ENCODE results near the gene CRIM1.

The CRIM1 gene

GRCh38 chr2:36445185-36445866 is 89.7 kb downstream of the CRIM1 start:
- no peak overlapping the region for H3K4me3 ChIP-seq (ENCODE audit: low read length)
- DNase-seq (ENCODE audit: low read depth, low spot score), result no peak

- H3K4me3 ChIP-seq (ENCODE audit: low read length), result no peak overlapping the region
- DNase-seq (ENCODE audit: low read depth, low spot score), result no peak
Observed at GRCh38 chr2:36446294-36446693, 90.7 kb downstream of the CRIM1 start.

DNA sequence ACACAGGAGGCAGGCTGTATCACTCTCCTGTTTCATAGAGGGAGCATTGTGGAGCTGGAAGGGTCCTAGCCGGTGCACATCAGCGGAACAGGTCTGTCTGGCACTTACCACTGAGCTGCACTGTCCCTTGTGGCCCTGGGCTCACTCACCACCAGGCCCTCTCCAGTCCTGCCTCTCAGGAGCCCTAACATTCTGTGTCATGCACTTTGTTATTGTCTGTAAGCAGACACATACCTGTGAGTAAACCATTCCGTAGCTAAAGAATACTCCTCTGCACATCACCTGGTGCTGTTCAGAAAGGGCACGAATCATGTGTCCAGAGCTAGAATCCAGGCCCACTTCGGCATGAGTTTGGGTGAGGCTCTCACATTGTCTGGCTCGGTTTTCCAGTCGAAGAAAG is 93.6 kb downstream of the CRIM1 start:
- no peak for DNase-seq (ENCODE audit: low read depth, low spot score)
- H3K4me3 ChIP-seq (ENCODE audit: low read length), result no peak overlapping the region

DNA sequence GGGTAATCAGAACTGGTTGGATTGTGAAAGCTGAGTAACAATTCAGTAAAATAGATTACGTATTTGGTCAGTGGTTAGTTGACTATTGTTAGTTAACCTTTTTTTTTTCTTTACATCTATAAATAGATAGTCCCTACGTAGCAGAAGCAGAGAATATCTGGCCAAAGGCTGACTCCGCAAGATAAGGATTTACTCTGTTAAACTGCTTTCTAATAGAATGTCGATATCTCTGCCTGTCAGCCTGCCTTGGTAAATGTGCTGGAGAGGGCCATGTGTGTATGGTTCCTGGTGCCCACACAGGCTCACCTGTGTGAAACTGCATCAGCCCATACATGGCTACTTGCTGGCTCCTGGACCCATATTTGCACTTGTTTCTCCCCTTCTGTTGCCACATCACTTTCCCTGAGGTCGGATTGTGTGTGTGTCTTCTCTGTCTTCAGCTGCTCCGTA is 94.4 kb downstream of the CRIM1 start:
- H3K4me3 ChIP-seq (ENCODE audit: low read length), result no peak overlapping the region

DNA sequence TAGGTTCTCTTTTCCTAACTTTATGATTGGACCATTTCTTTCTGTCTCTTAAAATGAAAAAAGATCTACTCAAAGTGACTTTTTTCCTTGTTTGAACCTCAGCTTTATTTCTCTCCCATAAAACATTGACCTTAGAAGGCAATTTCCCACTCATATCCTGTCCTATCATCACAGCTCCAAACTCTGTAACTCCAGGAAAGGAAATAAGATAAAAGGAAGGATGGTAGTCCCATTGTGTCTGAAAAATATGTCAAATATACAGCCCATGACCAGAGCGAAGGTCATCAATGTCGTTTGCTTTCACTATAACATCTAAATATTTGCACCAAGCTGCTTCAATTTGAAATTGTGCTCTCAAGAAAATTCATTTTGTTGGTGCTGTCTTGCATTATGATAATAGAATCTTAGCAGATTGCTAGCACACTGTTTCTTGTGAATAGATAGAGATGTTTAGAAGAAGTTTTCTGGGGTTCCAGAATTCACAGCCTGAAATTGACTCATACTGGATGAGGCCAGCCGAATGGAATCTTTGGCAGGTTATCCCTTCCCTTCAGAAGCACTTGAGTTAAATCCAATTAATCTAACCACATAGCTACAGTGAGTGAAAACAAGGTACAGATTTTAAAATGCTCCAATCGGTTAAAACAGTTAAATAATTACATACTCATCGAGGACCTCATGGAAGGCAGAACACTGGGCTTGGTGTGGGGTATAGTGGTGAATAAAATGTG is 95.1 kb downstream of the CRIM1 start:
- no peak for DNase-seq (ENCODE audit: low read depth, low spot score)

More for the DNA sequence above, 94.4 kb downstream of the CRIM1 start:
- DNase-seq (ENCODE audit: low read depth, low spot score), result no peak

DNA sequence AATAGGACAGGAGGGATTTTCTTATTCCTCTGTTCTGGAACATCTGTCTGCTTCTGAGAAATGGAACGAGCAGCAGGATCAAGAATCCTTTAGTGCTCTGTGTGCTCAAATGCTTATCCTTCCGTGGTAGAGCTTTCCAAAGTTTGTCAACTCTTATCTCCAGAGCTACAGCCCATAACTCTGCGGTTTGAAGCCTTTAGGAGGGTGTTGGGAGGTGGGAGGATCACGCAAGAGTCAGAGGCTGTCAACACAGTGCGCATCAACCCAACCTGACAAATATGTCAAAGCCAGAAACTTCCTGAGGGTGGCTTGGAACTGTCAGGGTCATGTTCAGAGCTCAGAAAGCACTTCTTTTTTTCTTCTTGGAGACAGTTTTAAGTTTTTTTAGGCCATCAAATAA is 95.9 kb downstream of the CRIM1 start:
- DNase-seq (ENCODE audit: low read depth, low spot score), result no peak

More for the DNA sequence above, 95.1 kb downstream of the CRIM1 start:
- no peak overlapping the region for H3K4me3 ChIP-seq (ENCODE audit: low read length)

DNA sequence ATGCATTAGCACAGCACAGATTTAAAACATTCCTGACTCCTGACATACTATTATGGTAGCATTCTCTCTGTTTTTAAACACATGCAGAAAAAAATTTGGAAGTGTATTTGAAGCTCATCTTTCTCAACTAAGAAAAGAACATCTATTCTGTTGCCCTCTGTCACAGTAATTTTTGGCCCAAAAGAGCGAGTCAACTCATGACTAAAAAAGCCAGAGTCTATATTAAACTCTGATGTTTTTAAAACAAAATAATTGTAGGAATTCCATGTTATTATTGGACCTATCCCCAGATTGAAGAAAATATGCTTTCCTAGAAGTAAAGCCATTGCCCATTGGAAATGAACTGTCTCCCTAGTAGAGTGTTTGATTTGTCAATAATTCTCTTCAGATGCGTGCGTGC is 96.7 kb downstream of the CRIM1 start:
- no peak for DNase-seq (ENCODE audit: low read depth, low spot score)
- H3K4me3 ChIP-seq (ENCODE audit: low read length), result no peak overlapping the region

More for the DNA sequence above, 95.9 kb downstream of the CRIM1 start:
- H3K4me3 ChIP-seq (ENCODE audit: low read length), result no peak overlapping the region

GRCh38 chr2:36453652-36454051 is 98.1 kb downstream of the CRIM1 start:
- no peak for DNase-seq (ENCODE audit: low read depth, low spot score)
- H3K4me3 ChIP-seq (ENCODE audit: low read length), result no peak overlapping the region

GRCh38 chr2:36455011-36455410 is 99.4 kb downstream of the CRIM1 start:
- no peak for DNase-seq (ENCODE audit: low read depth, low spot score)
- H3K4me3 ChIP-seq (ENCODE audit: low read length), result no peak overlapping the region

GRCh38 chr2:36455788-36456187 is 100.2 kb downstream of the CRIM1 start:
- no peak overlapping the region for H3K4me3 ChIP-seq (ENCODE audit: low read length)
- no peak for DNase-seq (ENCODE audit: low read depth, low spot score)

DNA sequence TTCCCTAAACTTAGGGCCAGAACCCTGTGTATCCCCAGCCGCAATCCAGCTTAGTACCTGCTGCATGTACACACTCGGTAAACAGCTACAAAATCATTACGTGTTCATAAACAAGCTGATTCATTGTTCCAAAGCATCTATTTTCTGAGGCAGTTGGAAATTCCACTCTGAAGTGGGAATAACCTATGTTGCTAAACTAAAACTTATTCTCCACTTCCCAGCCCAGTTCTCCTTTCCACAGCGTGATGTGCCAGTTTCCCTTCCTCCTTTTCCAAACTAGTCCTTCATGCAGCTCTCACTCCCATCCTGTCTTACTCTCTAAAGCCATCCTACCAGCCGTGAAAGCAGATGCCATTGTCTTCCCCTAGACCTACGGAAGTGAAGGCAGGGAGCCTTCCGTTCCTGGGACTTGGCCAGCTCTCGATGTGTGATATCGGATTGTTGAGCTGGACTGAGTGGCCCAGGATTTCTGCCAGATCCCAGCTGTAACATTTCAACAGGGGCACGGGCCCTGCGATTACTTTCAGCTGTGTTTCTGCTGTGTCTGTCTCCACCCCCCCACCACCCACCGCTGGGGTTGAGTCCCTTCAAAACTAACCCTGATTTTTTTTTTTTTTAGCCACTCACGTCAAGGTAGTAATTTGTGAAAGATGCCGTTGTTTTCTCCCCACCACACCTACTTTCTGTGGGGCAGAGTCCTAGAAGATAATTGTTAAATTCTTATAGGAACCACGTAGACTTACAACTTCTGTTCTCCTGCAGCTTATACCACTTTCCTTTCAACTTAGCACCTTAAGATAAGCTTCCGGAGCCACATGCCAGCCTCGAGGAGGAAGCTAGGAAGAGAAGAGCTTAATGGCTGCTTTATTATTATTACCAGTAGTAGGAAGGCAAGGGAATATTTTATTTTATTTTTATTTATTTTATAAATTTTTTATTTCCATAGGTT is 100.9 kb downstream of the CRIM1 start:
- H3K4me3 ChIP-seq (ENCODE audit: low read length), result no peak overlapping the region
- DNase-seq (ENCODE audit: low read depth, low spot score), result no peak

DNA sequence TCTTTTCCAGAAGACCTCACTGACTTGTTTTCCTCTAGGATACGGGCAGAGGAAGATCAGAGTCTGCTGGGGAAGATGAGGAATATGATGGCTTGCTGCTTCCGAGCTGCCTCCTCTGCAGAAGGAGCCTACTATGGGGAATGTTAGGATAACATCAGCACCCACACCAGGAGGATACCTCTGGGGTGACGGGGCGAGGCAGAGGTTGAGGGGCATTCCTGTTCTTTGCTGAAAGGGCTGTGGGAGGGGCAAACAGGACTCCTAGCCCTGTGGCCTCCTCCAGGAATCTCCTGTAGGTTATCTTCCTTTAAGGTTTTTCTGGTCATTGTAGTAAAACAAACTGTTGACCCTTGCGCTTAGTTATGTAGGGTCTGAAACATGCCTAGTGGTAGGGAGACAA is 102.5 kb downstream of the CRIM1 start:
- no peak overlapping the region for H3K4me3 ChIP-seq (ENCODE audit: low read length)
- DNase-seq (ENCODE audit: low read depth, low spot score), result no peak

DNA sequence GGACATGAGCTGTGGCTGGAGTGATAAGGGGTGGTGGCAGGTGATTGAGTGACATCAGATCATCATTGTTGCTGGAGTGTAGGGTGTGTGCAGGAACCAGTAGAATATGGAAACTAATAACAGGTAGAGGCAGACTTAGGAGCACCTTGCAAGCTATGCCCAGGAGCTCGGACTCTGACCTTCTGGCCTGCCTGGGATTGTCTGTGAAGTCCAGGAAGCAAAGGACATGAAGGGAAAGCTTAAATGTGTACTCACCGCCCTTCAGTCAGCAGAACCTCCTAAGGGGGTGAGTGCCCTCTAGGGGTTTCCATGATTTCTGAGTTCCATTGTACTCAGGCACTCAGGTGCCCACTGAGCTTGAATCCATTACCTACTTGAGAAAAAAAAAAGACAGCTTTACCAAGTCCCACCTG is 104.2 kb downstream of the CRIM1 start:
- H3K4me3 ChIP-seq (ENCODE audit: low read length), result no peak overlapping the region
- DNase-seq (ENCODE audit: low read depth, low spot score), result no peak

- no peak for DNase-seq (ENCODE audit: low read depth, low spot score)
- H3K4me3 ChIP-seq (ENCODE audit: low read length), result no peak overlapping the region
Observed at GRCh38 chr2:36461039-36461681, 105.6 kb downstream of the CRIM1 start.

DNA sequence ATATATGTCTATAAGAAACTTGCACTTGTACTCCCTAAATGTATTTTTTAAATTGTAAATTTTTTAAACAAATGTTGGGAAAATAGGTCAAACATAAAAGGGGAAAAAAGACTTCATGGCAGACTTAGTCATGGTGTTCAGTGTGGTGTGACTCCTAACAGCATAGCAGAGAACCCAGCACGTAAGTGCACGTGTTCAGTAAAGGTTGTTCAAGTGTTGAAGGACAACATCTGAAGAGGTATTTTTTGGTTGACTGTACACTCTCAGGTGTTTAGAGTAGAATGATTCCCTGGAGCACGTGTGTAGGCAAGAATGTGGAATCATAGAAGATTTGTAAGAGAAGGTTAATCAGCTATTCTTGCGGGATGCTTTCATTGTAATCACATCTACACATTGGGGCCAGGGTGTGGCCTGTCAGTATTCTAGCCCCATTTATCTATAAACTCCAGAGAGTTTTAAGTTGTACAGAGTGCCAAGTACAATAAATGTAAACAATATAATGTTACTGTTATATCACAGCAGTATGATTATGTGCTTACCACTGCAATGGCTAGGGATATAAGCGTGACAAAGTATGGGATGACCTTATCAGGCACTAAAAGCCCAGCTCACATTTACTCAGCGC is 106.8 kb downstream of the CRIM1 start:
- no peak for DNase-seq (ENCODE audit: low read depth, low spot score)
- no peak overlapping the region for H3K4me3 ChIP-seq (ENCODE audit: low read length)

- H3K4me3 ChIP-seq (ENCODE audit: low read length), result no peak overlapping the region
- no peak for DNase-seq (ENCODE audit: low read depth, low spot score)
Observed at GRCh38 chr2:36463365-36463764, 107.8 kb downstream of the CRIM1 start.

DNA sequence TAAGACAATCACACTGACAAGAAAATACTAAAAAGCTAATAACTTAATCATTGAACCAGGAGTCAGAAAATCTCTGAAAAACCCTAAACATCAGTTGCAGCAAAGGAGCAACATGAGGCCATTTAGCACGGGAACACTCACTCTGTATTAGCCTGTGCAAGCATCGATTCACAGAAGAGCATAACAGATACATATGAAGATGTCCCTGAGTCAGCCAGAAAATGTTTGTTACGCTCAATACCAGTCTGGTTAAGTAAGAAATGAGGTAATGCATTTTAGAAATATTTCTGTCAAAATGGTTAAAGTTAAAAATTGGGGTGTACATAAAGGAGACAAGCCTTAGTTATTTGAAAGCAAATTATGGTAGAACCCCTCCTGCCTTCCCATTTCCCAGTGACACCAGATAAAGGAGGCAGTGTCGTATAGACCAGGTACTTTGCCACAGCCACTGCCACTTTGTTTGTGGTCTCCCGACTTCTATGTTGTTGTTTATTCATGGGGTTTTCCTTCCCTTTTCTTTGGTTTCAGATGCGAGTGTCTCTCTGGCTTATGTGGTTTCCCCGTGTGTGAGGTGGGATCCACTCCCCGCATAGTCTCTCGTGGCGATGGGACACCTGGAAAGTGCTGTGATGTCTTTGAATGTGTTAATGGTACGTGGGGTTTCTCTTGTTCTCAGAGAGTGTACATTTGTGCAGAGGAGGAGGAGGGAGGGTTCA is 108.6 kb downstream of the CRIM1 start:
- DNase-seq (ENCODE audit: low read depth, low spot score), result no peak
- H3K4me3 ChIP-seq (ENCODE audit: low read length), result no peak overlapping the region

DNA sequence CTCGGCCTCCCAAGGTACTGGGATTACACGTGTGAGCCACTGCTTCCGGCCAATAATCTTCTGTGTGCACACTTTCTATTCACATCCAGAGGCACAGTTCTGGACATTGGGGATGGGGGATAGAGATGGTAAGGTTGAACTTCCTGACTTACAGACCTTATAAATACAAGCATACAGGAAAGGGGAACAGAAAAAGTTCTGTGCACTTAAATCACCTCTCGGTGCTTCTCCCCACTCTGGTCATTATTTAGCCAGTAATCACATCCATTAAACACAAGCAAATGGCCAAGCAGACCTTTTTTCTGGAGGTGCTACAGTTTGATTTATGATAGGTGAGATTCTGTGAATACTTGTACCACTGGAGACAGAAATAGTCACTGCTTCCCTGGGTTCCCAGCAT is 110.6 kb downstream of the CRIM1 start:
- no peak for DNase-seq (ENCODE audit: low read depth, low spot score)
- H3K4me3 ChIP-seq (ENCODE audit: low read length), result no peak overlapping the region
